Measurements from ENCODE around the gene CSN1S1.
A peak's percentile ranks its signal among the peaks of the same experiment; 100 is the strongest.

The CSN1S1 gene

GRCh38 chr4:69930768-69931167, at the start of gene CSN1S1:
TSS of gene CSN1S1 (plus strand) at chr4:69931068. CDS start at chr4:69932556, 1,488 bp downstream.
- in situ Hi-C loops (cut with HindIII; ENCODE audit: low sequenced_read_pairs) = no loop called here
- no peak for TF ChIP-seq CTCF (IDR thresholded peaks at IDR 0.05; ENCODE audit: low read depth, low read length, missing control alignments)

GRCh38 chr4:69881173-69881773, 49.6 kb upstream of the CSN1S1 start:
- no peak for DNase-seq (ENCODE audit: low read depth)
- H3K4me3 ChIP-seq (ENCODE audit: low read depth, low read length) = no peak overlapping the region
- in situ Hi-C loops (cut with HindIII; ENCODE audit: low sequenced_read_pairs) = no loop called here
- TF ChIP-seq CTCF (IDR thresholded peaks at IDR 0.05; ENCODE audit: low read depth, low read length, missing control alignments) = peak; percentile 88

More at GRCh38 chr4:69930768-69931167, at the start of gene CSN1S1:
- no peak for DNase-seq (ENCODE audit: low read depth)
- H3K4me3 ChIP-seq (ENCODE audit: low read depth, low read length) = no peak within 1 kb of the TSS

- DNase-seq (ENCODE audit: low read depth) = no peak
- in situ Hi-C loops (cut with HindIII; ENCODE audit: low sequenced_read_pairs) = no loop called here
- TF ChIP-seq CTCF (IDR thresholded peaks at IDR 0.05; ENCODE audit: low read depth, low read length, missing control alignments) = no peak
- no peak overlapping the region for H3K4me3 ChIP-seq (ENCODE audit: low read depth, low read length)
Observed at GRCh38 chr4:69882150-69882549, 48.7 kb upstream of the CSN1S1 start.

GRCh38 chr4:69888336-69888735, 42.5 kb upstream of the CSN1S1 start:
- no peak overlapping the region for H3K4me3 ChIP-seq (ENCODE audit: low read depth, low read length)
- in situ Hi-C loops (cut with HindIII; ENCODE audit: low sequenced_read_pairs) = no loop called here
- DNase-seq (ENCODE audit: low read depth) = no peak

GRCh38 chr4:69894186-69894585, 36.7 kb upstream of the CSN1S1 start:
- DNase-seq (ENCODE audit: low read depth) = no peak
- H3K4me3 ChIP-seq (ENCODE audit: low read depth, low read length) = no peak overlapping the region
- no peak for TF ChIP-seq CTCF (IDR thresholded peaks at IDR 0.05; ENCODE audit: low read depth, low read length, missing control alignments)
- in situ Hi-C loops (cut with HindIII; ENCODE audit: low sequenced_read_pairs) = no loop called here

More at GRCh38 chr4:69888336-69888735, 42.5 kb upstream of the CSN1S1 start:
- TF ChIP-seq CTCF (IDR thresholded peaks at IDR 0.05; ENCODE audit: low read depth, low read length, missing control alignments) = no peak

- no peak overlapping the region for H3K4me3 ChIP-seq (ENCODE audit: low read depth, low read length)
- no peak for DNase-seq (ENCODE audit: low read depth)
- in situ Hi-C loops (cut with HindIII; ENCODE audit: low sequenced_read_pairs) = no loop called here
- TF ChIP-seq CTCF (IDR thresholded peaks at IDR 0.05; ENCODE audit: low read depth, low read length, missing control alignments) = no peak
Observed at GRCh38 chr4:69894721-69895120, 36.1 kb upstream of the CSN1S1 start.
